GM21619 (cell line): ENCODE results near the gene XAGE2.

ENCODE experiments used
- ATAC-seq: cut with Tn5 transposase; IDR thresholded peaks from one replicate; pipeline ENCODE4 v1.9.1; 2021; ENCODE audit not compliant: unreplicated experiment

The XAGE2 gene

DNA sequence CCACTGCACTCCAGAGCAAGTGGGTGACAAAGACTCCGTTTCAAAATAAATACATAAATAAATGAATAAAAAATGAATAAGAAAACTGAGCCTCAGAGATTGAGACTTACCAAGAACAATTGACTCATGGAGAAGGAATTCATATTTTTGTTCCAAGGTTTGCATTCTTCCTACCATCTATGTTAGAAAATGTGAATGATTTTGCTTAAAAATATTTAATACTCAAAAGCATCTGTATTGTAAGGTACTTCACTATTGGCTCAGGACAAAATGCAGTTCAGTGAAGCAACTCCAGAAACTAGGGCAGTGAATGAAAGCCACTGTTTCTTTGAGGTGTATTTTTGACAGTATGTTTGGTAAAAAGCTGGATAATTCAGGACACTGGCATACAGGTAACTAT, 54.1 kb downstream of the XAGE2 start:
- ATAC-seq: no peak

DNA sequence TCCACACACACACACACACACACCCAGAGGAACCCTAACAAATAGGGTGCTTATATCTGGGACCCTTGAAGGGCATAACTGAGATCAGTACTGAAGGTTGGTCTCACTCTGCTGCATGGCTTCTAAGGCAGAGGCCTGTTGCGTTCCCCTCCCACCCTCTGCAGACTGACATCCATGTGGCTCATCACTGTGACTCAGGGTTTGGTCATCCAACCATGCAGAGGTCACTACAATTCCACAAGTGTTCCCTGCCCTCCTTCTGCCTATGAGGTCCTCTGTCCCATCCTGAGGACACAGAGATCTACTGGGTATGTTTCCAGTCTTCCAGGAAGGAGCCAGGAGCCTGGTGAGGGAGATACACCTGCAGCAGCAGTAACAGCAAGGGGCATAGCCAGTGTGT, 55.8 kb downstream of the XAGE2 start:
- ATAC-seq: no peak
